GM18873 (cell line): ENCODE results near the gene CEP170B.
A peak's percentile ranks its signal among the peaks of the same experiment; 100 is the strongest.
"Not testable (repeated sequence)": the region's sequence is repeated elsewhere in the genome, so short reads cannot be mapped to it uniquely, and the experiment has no call there.

Source experiments
- ATAC-seq: cut with Tn5 transposase; IDR thresholded peaks from one replicate; pipeline ENCODE4 v1.9.1; 2021; ENCODE audit warnings: mild to moderate bottlenecking, moderate library complexity, moderate number of reproducible peaks; ENCODE audit not compliant: unreplicated experiment, low FRiP score

Gene CEP170B

GRCh38 chr14:104900639-104901512 lies 35.8 kb downstream of the CEP170B start:
- ATAC-seq = no peak

DNA sequence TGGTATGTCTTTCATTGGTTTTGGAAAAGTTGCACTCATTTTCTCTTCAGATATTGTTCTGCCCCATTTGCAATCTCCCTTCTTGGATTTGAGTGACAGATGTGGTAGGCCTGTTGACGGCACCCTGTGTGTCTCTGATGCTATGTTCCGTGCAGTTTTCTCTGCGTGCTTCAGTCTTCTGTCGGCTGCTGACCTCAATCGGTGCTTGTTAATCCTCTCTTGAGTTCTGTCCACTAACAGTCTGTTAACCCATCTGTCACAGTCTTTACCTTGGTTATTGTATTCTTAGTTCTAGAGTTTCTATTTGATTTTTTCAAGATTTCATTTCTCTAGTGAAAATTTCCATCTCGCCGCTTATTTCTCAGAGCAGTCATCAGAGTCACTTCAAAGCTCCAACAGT lies 38.9 kb downstream of the CEP170B start:
- no peak for ATAC-seq

- ATAC-seq = not testable (repeated sequence)
These were observed 39.8 kb downstream of the CEP170B start for GRCh38 chr14:104904650-104905578.

DNA sequence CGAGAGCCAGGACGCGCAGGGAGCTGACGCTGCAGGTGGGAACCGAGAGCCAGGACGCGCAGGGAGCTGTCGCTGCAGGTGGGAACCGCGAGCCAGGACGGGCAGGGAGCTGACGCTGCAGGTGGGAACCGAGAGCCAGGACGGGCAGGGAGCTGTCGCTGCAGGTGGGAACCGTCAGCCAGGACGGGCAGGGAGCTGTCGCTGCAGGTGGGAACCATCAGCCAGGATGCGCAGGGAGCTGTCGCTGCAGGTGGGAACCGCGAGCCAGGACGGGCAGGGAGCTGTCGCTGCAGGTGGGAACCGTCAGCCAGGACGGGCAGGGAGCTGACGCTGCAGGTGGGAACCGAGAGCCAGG lies 40.5 kb downstream of the CEP170B start:
- ATAC-seq = not testable (repeated sequence)

DNA sequence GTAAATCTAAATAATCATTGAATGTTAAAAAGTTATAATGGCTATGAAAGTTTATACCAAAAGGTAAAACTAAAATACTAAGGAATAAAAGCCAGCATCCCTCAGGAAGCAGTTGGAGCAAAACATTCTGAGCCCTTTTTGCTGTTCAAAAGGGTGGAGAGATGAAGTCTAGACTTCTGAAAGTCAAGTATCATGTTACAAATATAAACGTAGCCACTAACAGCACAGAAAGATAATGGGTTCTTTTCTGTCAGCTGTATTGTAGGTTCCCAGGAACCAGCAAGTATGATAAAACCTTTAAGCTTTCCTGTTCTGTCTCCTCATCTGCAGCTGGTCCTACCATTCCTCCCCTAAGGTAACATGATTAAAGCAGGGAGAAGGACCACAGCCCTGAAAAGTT lies 43.2 kb downstream of the CEP170B start:
- no peak for ATAC-seq

DNA sequence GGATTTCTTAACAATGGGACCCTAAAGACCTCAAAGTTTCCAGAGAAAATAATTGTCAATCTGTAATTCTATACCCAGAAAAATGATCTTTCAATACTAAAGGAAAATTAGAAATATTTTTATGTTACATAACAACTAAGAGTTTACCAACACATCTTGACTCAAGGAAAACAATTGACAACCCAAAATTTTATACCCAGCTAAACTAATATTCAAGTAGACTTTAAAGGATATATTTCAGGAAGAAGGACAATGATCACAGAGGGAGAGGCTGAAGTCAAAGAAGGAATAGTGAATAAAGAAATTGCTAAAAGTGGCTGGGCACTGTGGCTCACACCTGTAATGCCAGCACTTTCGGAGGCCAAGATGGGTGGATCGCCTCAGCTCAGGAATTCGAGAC lies 47.0 kb downstream of the CEP170B start:
- no peak for ATAC-seq

GRCh38 chr14:104913435-104913834 lies 48.4 kb downstream of the CEP170B start:
- ATAC-seq = no peak

GRCh38 chr14:104917116-104917515 lies 52.0 kb downstream of the CEP170B start:
- ATAC-seq = no peak

DNA sequence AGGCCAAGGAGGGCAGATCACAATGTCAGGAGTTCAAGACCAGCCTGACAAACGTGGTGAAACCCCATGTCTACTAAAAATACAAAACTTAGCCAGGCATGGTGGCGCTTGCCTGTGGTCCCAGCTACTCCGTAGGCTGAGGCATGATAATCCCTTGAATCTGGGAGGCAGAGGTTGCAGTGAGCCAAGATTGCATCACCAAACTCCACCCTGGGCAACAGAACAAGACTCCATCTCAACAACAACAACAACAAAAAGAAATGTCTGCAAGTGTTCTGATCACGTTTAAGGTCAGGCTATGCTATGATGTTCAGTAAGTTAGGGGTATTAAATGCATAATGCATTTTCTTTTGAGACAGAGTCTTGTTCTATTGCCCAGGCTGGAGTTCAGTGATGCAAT lies 52.9 kb downstream of the CEP170B start:
- no peak for ATAC-seq

DNA sequence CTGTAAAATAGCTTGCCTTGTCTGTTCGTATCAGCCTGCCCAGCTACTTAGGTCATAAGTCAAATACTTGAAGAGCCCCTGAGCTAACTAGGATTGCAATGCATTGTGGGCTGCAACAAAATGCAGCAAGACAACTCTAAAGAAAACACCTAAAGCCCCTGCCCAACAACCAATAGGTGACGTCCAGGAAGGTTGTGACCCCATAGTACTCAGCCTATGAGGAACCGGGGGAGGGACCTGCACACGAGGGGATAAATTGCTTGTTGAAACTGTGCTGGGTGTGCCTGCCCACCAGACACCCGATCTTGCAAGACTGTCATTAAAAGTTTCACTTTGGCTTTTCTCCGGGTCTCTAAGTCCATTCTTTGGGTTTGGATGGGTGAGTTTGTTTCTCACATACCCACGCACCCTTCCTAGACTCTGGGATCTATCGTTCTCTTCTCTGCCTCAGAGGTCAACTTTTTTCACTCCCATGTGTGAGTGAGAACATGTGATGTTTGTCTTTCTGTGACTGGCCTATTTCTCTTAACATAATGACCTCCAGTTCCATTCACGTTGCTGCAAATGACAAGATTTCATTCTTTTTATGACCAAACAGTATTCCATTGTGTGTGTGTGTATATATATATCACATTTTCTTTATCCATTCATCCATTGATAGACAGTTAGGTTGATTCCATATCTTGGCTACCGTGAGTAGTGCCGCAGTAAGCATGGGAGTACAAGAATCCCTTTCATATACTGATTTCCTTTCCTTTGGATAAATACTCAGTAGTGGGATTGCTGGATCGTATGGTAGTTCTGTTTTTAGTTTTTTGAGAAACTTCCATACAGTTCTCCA lies 54.3 kb downstream of the CEP170B start:
- ATAC-seq = not testable (repeated sequence)

- no peak for ATAC-seq
These were observed 54.9 kb downstream of the CEP170B start for GRCh38 chr14:104919993-104920315.

DNA sequence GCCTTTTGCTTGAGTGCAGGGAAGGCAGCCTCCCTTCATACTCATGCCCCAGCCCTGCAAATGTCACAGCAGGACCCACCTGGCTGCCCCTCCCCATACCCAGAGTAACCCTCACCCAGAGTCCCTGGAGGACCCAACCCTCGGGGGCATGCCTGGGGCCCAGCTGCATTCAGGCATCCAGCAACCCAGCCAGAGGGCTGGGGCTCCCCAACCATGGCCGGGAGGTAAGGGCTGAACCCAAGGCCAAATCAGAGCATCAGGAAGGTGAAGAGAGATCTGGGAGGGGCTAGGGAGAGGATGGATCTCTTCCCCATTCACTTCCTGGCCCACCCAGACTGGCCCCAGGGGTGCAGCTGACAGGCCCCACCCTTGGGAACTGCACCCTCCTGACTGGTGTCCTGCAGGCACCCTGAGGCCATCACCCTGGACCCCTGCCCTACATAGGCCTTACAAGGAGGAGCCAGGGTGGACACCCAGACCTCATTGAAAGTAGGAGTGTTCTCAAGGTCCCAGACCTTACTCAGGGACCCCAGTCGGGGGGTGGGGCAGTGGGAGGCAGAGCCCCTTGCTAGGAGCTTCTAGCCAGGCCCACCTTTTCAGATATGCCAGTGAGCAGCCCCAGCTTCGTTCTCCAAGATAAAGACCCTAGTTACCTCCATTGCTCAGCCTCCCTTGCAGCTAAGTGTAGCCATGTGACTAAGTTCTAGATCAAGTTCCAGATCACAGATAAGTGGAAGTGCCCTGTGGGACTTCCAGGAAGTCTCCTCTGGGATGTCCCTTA lies 58.8 kb downstream of the CEP170B start:
- no peak for ATAC-seq

DNA sequence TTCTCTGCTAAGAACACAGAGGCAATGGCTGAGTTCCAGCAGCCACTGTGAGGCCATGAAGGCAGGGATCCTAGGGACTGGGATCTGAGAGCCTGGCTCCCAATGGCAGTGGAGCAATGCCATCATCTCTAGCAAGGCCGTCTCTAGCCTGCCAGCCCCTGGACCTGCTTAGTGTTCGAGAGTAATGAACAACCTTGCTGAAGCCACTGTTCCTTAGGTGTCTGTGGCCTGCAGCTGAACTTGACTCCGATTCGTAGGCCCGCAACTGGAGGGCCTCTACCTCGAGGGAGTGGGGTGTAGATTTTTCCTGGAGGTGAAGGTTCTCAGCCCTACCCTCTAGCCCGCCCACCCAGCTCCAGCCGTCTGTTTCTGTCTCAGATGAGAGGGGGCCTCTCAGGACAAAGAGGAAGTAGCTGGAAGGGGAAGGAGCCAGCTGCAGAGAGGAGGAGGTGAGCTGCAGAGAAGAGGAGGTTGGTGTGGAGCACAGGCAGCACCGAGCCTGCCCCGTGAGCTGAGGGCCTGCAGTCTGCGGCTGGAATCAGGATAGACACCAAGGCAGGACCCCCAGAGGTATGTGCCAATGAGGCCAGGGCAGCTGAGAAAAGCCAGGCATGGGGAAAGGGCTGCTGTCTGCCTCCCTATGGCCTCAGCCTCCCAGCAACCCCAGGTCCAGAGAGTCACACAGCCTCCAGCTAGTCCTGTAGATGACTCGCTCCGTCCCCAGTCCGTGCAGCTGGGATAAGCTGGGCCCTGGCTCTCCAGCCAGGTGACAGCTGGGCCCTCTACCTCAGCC lies 59.5 kb downstream of the CEP170B start, which contains the start of gene PLD4:
TSS of gene PLD4 (plus strand) at position 459 of the 793 bp plus-strand sequence. CDS start 2,262 bp downstream, outside the sequence.
- ATAC-seq = no peak

DNA sequence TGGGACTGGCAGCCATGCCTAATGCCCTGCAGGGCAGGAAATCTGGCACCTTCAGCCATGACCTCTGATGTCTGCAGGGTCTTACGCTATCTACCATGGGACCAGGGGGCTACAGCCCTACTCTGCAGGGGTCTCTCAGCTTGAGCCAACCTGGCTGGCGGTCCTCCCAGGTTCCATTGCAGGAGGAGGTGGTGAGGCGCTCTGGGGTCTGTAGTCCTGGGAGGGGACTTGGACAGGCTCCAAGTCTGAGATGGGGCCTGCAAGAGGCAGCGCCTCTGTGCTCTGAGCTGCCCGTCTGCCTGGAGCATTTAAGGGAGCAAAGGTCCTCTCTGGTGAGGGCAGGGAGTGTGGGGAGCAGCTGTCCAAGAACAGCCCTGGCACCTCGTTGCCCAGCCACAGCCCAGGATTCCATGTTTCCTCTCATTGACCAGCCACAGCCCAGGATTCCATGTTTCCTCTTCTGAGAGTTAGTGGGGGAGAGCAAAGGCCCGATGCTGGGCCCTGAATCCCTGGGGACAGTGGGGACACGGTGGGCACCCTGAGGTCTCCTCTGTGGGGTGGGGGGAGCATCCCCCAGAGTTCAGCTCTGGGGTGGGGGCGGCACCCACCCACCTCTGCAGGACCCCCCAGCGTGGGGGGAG lies 60.3 kb downstream of the CEP170B start:
- ATAC-seq = no peak

DNA sequence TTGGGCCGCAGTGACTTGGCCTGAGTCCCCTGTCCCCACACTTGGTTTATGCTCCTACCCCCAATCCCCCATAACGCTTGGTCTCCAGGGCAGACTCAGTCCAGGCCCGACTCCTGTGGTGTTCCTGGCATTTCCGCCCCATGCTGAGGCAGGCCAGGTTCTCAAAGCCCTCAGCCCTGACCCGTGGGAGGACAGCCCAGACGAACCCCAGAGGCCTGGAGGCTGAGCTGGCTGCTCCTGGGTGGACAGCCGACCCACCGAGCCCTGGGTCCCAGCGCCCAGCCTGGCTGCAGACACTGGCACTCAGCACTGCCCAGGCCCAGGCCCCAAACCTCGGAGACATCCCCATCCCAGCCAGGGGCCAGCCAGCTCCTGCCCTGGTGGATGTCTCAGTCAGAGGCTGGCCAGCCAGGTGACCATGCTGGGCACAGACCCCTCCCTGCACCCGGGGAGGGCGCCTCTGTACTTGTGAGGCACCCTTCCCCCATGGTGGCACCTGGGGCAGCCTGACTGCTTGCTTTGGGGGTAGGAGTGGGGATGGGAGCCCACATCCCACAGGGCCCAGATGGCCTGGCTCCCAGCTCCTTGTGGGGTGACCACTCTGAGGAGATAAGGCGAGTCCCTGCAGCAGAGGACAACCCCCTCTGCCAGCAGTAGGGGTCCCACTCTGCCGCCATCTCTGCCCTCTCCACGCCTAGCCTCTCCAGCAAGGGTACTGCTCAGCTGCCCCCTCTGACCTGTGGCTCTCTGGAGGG lies 61.0 kb downstream of the CEP170B start:
- no peak for ATAC-seq

- peak; percentile 73 for ATAC-seq
These were observed 61.8 kb downstream of the CEP170B start for GRCh38 chr14:104926619-104927431.

GRCh38 chr14:104927432-104927816 lies 62.4 kb downstream of the CEP170B start:
- ATAC-seq = no peak
